Endothelial cell of umbilical vein (primary cell): ENCODE results near the gene EP300. TPM values are rescaled to one million over a fixed set of nuclear protein-coding genes. Genes with fewer than 3 reads are reported as not detected.
"Not testable (repeated sequence)": the region's sequence is repeated elsewhere in the genome, so short reads cannot be mapped to it uniquely, and the experiment has no call there.

ENCODE experiments used
- BruUV-seq: library from RNA; stranded (reverse); fragments of 400-500 nt; replicated peaks from 2 replicates; lab custom pipeline; 2021; lab: Mats Ljungman, UMichigan
- CTCF ChIA-PET: fragments of 300-600, 350-600 bp; sonication (Branson Sonifier 250); formaldehyde crosslinking; loops from one replicate; lab custom pipeline; 2021; ENCODE audit warnings: antibody characterized with exemption, inconsistent platforms; lab: Charles Lee
- POLR2A ChIA-PET: fragments of 300-600, 350-600 bp; sonication (Branson Sonifier 250); formaldehyde crosslinking; loops from one replicate; lab custom pipeline; 2021; ENCODE audit warnings: antibody characterized with exemption, inconsistent platforms; lab: Charles Lee
- DNase-seq: peaks from one replicate; pipeline ENCODE4 v3.0.0-alpha.2; 2011; ENCODE audit warnings: low read depth, low spot score
- FAIRE-seq: peaks from 2 replicates; lab custom pipeline; 2011; peaks lifted over from hg19 to GRCh38; lab: Jason Lieb, UNC
- H2AFZ ChIP-seq: 2 replicates; pipeline ENCODE4 v1.6.0; 2012; ENCODE audit warnings: low read depth, low read length, control low read depth, inconsistent platforms
- H3K27ac ChIP-seq: 2 replicates; pipeline ENCODE4 v1.5.1; 2011; ENCODE audit warnings: low read depth, mild to moderate bottlenecking, control low read depth, low read length, moderate library complexity; ENCODE audit not compliant: insufficient read depth
- H3K27me3 ChIP-seq, 2 experiments: 2 replicates each; pipeline versions ENCODE4 v1.6.0 to v1.6.1; 2011; ENCODE audit warnings: low read length in 2 of 2, mixed read lengths in 1 of 2; ENCODE audit not compliant: control insufficient read depth in 2 of 2, insufficient read depth in 2 of 2
- H3K36me3 ChIP-seq, 2 experiments: 2 replicates in 1 of 2; 3 replicates in 1 of 2; pipeline ENCODE4 v1.5.1; 2011; ENCODE audit warnings: low read length in 2 of 2, mild to moderate bottlenecking in 1 of 2, moderate library complexity in 1 of 2; ENCODE audit not compliant: control insufficient read depth in 2 of 2, insufficient read depth in 2 of 2; ENCODE audit errors: extremely low read depth in 1 of 2
- H3K4me1 ChIP-seq: 3 replicates; pipeline ENCODE4 v1.5.1; 2011; ENCODE audit warnings: mild to moderate bottlenecking, low read length; ENCODE audit not compliant: control insufficient read depth, insufficient read depth; ENCODE audit errors: extremely low read depth
- H3K4me2 ChIP-seq: 2 replicates; pipeline ENCODE4 v1.6.1; 2011; ENCODE audit warnings: low read length, control low read depth, mixed read lengths; ENCODE audit not compliant: insufficient read depth
- H3K4me3 ChIP-seq, 3 experiments: fragments of 200-600 bp in 1 of 3; sonication (generic), shearing (Covaris generic) in 1 of 3; replicated peaks in 1 of 3; 2 replicates each; pipeline ENCODE4 v1.5.1; 2011 to 2016; ENCODE audit warnings: control low read depth in 3 of 3, low read length in 3 of 3, mild to moderate bottlenecking in 2 of 3, inconsistent platforms in 1 of 3, low read depth in 1 of 3, moderate library complexity in 1 of 3; ENCODE audit not compliant: insufficient read depth in 1 of 3
- H3K79me2 ChIP-seq: 2 replicates; pipeline ENCODE4 v1.6.0; 2012; ENCODE audit warnings: low read length, inconsistent platforms; ENCODE audit not compliant: control insufficient read depth, insufficient read depth
- H3K9ac ChIP-seq: replicated peaks from 2 replicates; pipeline ENCODE3; 2011; ENCODE audit warnings: low read length, control low read depth; ENCODE audit not compliant: insufficient read depth; ENCODE audit errors: extremely low read depth
- H3K9me1 ChIP-seq: replicated peaks from 3 replicates; pipeline ENCODE4 v1.6.0; 2011; ENCODE audit warnings: mild to moderate bottlenecking, low read length; ENCODE audit not compliant: control insufficient read depth, insufficient read depth; ENCODE audit errors: extremely low read depth
- H3K9me3 ChIP-seq: replicated peaks from 2 replicates; pipeline ENCODE4 v1.5.1; 2012; ENCODE audit warnings: low read length, inconsistent platforms; ENCODE audit not compliant: control insufficient read depth, insufficient read depth
- H4K20me1 ChIP-seq: replicated peaks from 2 replicates; pipeline ENCODE3; 2011; ENCODE audit warnings: mild to moderate bottlenecking, low read length; ENCODE audit not compliant: control insufficient read depth, insufficient read depth; ENCODE audit errors: extremely low read depth
- CTCF ChIP-seq, 2 donors: IDR thresholded peaks; 1 replicate in 1 of 2; 2 replicates in 1 of 2; pipeline ENCODE4 v1.5.1; 2011; ENCODE audit warnings: low read length in 2 of 2, mild to moderate bottlenecking in 2 of 2, moderate library complexity in 2 of 2, control low read depth in 1 of 2, inconsistent platforms in 1 of 2, low read depth in 1 of 2; ENCODE audit not compliant: insufficient read depth in 1 of 2; ENCODE audit errors: extremely low read depth in 1 of 2
- EZH2 ChIP-seq: IDR thresholded peaks from 2 replicates; pipeline ENCODE4 v1.6.1; 2012; ENCODE audit warnings: borderline replicate concordance, low read depth, mild to moderate bottlenecking, moderate library complexity, low read length, inconsistent platforms; ENCODE audit not compliant: severe bottlenecking
- FOS ChIP-seq: IDR thresholded peaks from 2 replicates; pipeline ENCODE4 v1.6.1; 2011; ENCODE audit warnings: mild to moderate bottlenecking, low read length, moderate library complexity, borderline replicate concordance; ENCODE audit not compliant: insufficient read depth
- GATA2 ChIP-seq: IDR thresholded peaks from 2 replicates; pipeline ENCODE4 v1.7.0; 2011; ENCODE audit warnings: low read depth, mild to moderate bottlenecking, moderate library complexity, mixed read lengths, low read length; ENCODE audit not compliant: insufficient read length, insufficient read depth
- JUN ChIP-seq: IDR thresholded peaks from 2 replicates; pipeline ENCODE4 v1.6.1; 2011; ENCODE audit warnings: borderline replicate concordance, low read depth; ENCODE audit not compliant: insufficient read length, insufficient read depth
- MAX ChIP-seq: IDR thresholded peaks from 2 replicates; pipeline ENCODE4 v1.6.1; 2011; ENCODE audit not compliant: insufficient read depth, insufficient read length
- MYC ChIP-seq: IDR thresholded peaks from one replicate; pipeline ENCODE4 v1.6.1; 2011; ENCODE audit warnings: mild to moderate bottlenecking, low read depth, low read length
- POLR2A ChIP-seq: IDR thresholded peaks from 2 replicates; pipeline ENCODE4 v1.6.1; 2012; ENCODE audit warnings: low read depth, mild to moderate bottlenecking, control low read depth, low read length
- POLR2AphosphoS5 ChIP-seq: IDR thresholded peaks from 2 replicates; pipeline ENCODE4 v1.6.1; 2012; ENCODE audit warnings: low read depth, mild to moderate bottlenecking, control low read depth, low read length, moderate library complexity; ENCODE audit not compliant: insufficient read depth
- dilution Hi-C: fragments of 300-500 bp; cut with MboI; formaldehyde crosslinking; loops from one replicate; pipeline ENCODE4 v1.15.0; 2019; ENCODE audit warnings: low sequenced_read_pairs; ENCODE audit not compliant: extremely low pct_ligation_motif_present
- intact Hi-C: fragments of 100-400 bp; cut with micrococcal nuclease; formaldehyde crosslinking; loops from one replicate; pipeline ENCODE4 v1.10.0; 2022
- polyA plus RNA-seq, 4 experiments: library from polyadenylated mRNA; depleted of rRNA in 3 of 4; stranded (reverse) in 3 of 4; unstranded in 1 of 4; fragments of >200 nt; gene quantifications; 2 replicates each; pipeline versions ENCODE4 v1.2.1 to v1.2.3, GENCODE V29; 2011 to 2012; ENCODE audit warnings: missing spikeins in 1 of 4
- total RNA-seq: library from RNA; stranded (reverse); gene quantifications from 2 replicates; pipeline ENCODE4 v1.2.3, GENCODE V29; 2021

Gene EP300
- total and polyA plus RNA-seq, 2 donors (not counting 3 experiments of a cell fraction or from before 2014, with no cell fraction given): 24.4 to 63.0 TPM

GRCh38 chr22:41140365-41140957, 48.1 kb downstream of the EP300 start:
- dilution Hi-C loops: no loop called here
- no peak for FAIRE-seq
- Histone ChIP-seq H3K4me1 (no peaks in the 10 kb centered on the region), H3K9me3 (no peaks in the 10 kb centered on the region), H3K36me3 (peaks cover 31 to 37% of the 10 kb centered on the region in 2 experiments), H4K20me1 (peaks cover 4% of the 10 kb centered on the region), H3K4me3 (no peak overlapping the region), H3K9ac (no peak overlapping the region), H3K27me3 (no peaks in the 10 kb centered on the region), H3K27ac (no peak overlapping the region), H3K9me1 (no peaks in the 10 kb centered on the region), H3K4me2 (no peak overlapping the region), H2AFZ (no peak overlapping the region), H3K79me2 (no peaks in the 10 kb centered on the region)
- ChIA-PET CTCF (interaction anchor here (1.5 kb wide), 1 partner anchor 218 kb away, joined by 5 read pairs; no protein-coding TSS in a partner anchor), POLR2A (no interaction called here)
- intact Hi-C loops: no loop called here
- BruUV-seq: no TSS peak
- TF ChIP-seq JUN (no peak), MAX (no peak), EZH2 (no peak), MYC (no peak), GATA2 (no peak), FOS (no peak), POLR2AphosphoS5 (no peak), POLR2A (no peak), CTCF (IDR thresholded peaks at IDR 0.05; ENCODE audit: extremely low read depth in 1 of 2, insufficient read depth in 1 of 2, low read depth in 1 of 2, low read length in 2 of 2) (no peak)
- no peak for DNase-seq

GRCh38 chr22:41145921-41146320, 53.5 kb downstream of the EP300 start:
- H3K4me1 ChIP-seq, BruUV-seq, H4K20me1 ChIP-seq, FAIRE-seq, H3K9me3 ChIP-seq, H3K9ac ChIP-seq, H3K27ac ChIP-seq, H2AFZ ChIP-seq, DNase-seq, H3K9me1 ChIP-seq, dilution Hi-C loops, intact Hi-C loops, H3K27me3 ChIP-seq, H3K4me2 ChIP-seq, H3K4me3 ChIP-seq, H3K79me2 ChIP-seq: not testable (repeated sequence)
- ChIA-PET POLR2A (interaction anchor here (0.7 kb wide), 1 partner anchor 135 kb away, joined by 3 read pairs; no protein-coding TSS in a partner anchor), CTCF (interaction anchor here (1.0 to 4.1 kb wide), 2 partner anchors 13 to 224 kb away, joined by 4 to 15 read pairs; no protein-coding TSS in a partner anchor)
- peaks cover 34 to 38% of the 10 kb centered on the region in 2 experiments for H3K36me3 ChIP-seq
